HCT116 (cell line): Measurements from ENCODE around the gene FPR1. TPM values are rescaled to one million over a fixed set of nuclear protein-coding genes. Genes with fewer than 3 reads are reported as not detected.

Source experiments
- ATAC-seq: fragments of 200-7000 bp; cut with Tn5 transposase; 2 replicates; pipeline ENCODE4 v1.9.1; 2020; ENCODE audit warnings: mild to moderate bottlenecking, moderate library complexity
- BruUV-seq: library from RNA; stranded (reverse); fragments of 400-500 nt; replicated peaks from 2 replicates; lab custom pipeline; 2021; lab: Mats Ljungman, UMichigan
- CTCF ChIA-PET: fragments of 300-600 bp; sonication (Branson Sonifier 250); formaldehyde crosslinking; loops from one replicate; lab custom pipeline; 2021; ENCODE audit warnings: antibody characterized with exemption; lab: Charles Lee
- POLR2A ChIA-PET: fragments of 300-600, 350-600 bp; sonication (Branson Sonifier 250); formaldehyde crosslinking; loops from one replicate; lab custom pipeline; 2021; ENCODE audit warnings: antibody characterized with exemption; lab: Charles Lee
- RAD21 ChIA-PET, 2 experiments: fragments of 300-600 bp; sonication (Branson Sonifier 250); formaldehyde crosslinking; loops; one replicate each; lab custom pipeline; 2023; ENCODE audit warnings: low total read pairs in 2 of 2; ENCODE audit not compliant: uncharacterized antibody in 2 of 2, unreplicated experiment in 2 of 2, low non-redundant PET in 1 of 2; lab: Charles Lee
- DNase-seq: peaks from one replicate; pipeline ENCODE4 v3.0.0-alpha.2; 2010; ENCODE audit warnings: low read depth, low spot score
- H2AFZ ChIP-seq: fragments of 200-600 bp; shearing (Covaris generic), sonication (generic); 2 replicates; pipeline ENCODE4 v1.6.1; 2017; ENCODE audit warnings: low read depth, mixed run types, mixed read lengths, antibody characterized with exemption, low read length; ENCODE audit not compliant: poor library complexity, severe bottlenecking
- H3K27ac ChIP-seq: 2 replicates; pipeline ENCODE4 v1.5.1; 2012; ENCODE audit warnings: low read depth, low read length
- H3K27me3 ChIP-seq: fragments of 200-600 bp; sonication (generic); 2 replicates; pipeline ENCODE4 v1.6.1; 2016; ENCODE audit warnings: mixed run types, low read length, mixed read lengths; ENCODE audit not compliant: insufficient read depth
- H3K36me3 ChIP-seq, 2 experiments: fragments of 200-500 bp in 1 of 2; fragments of 200-600 bp in 1 of 2; sonication (Bioruptor generic) in 1 of 2; sonication (generic) in 1 of 2; 2 replicates each; pipeline versions ENCODE4 v1.5.1 to v1.6.1; 2014 to 2016; ENCODE audit warnings: low read length in 2 of 2, inconsistent platforms in 1 of 2, mixed read lengths in 1 of 2, mixed run types in 1 of 2; ENCODE audit not compliant: insufficient read depth in 2 of 2, control insufficient read depth in 1 of 2
- H3K4me1 ChIP-seq, 2 experiments: fragments of 200-600 bp in 1 of 2; sonication (generic) in 1 of 2; 2 replicates each; pipeline versions ENCODE4 v1.5.1 to v1.6.1; 2012 to 2017; ENCODE audit warnings: low read length in 2 of 2, inconsistent platforms in 1 of 2, mild to moderate bottlenecking in 1 of 2, mixed read lengths in 1 of 2, mixed run types in 1 of 2, moderate library complexity in 1 of 2; ENCODE audit not compliant: insufficient read depth in 2 of 2, control insufficient read depth in 1 of 2
- H3K4me2 ChIP-seq: fragments of 200-600 bp; sonication (generic); 2 replicates; pipeline ENCODE4 v1.6.1; 2017; ENCODE audit warnings: mixed run types, low read length, mixed read lengths
- H3K4me3 ChIP-seq, 2 experiments: fragments of 200-600 bp in 1 of 2; sonication (generic) in 1 of 2; replicated peaks in 1 of 2; 2 replicates each; pipeline ENCODE4 v1.5.1; 2011 to 2016; ENCODE audit warnings: low read length in 2 of 2, control low read depth in 1 of 2, low read depth in 1 of 2, mild to moderate bottlenecking in 1 of 2, mixed read lengths in 1 of 2, mixed run types in 1 of 2
- H3K79me2 ChIP-seq: fragments of 200-600 bp; sonication (generic); 2 replicates; pipeline ENCODE4 v1.6.1; 2017; ENCODE audit warnings: mild to moderate bottlenecking, mixed run types, low read length, moderate library complexity, mixed read lengths; ENCODE audit not compliant: insufficient read depth
- H3K9ac ChIP-seq: fragments of 200-600 bp; sonication (generic); 2 replicates; pipeline ENCODE4 v1.6.1; 2016; ENCODE audit warnings: low read length, mixed read lengths
- H3K9me2 ChIP-seq: fragments of 200-600 bp; sonication (generic), shearing (Covaris generic); 2 replicates; pipeline ENCODE4 v1.6.1; 2017; ENCODE audit warnings: mixed run types, mild to moderate bottlenecking, moderate library complexity; ENCODE audit not compliant: insufficient read depth
- H3K9me3 ChIP-seq, 2 experiments: fragments of 200-500 bp in 1 of 2; fragments of 200-600 bp in 1 of 2; sonication (Bioruptor generic) in 1 of 2; sonication (generic) in 1 of 2; 2 replicates each; pipeline ENCODE4 v1.6.1; 2014 to 2017; ENCODE audit warnings: low read length in 2 of 2, mixed read lengths in 2 of 2, inconsistent platforms in 1 of 2, low read depth in 1 of 2, mild to moderate bottlenecking in 1 of 2, mixed run types in 1 of 2, moderate library complexity in 1 of 2; ENCODE audit not compliant: control insufficient read depth in 1 of 2, insufficient read depth in 1 of 2
- H4K20me1 ChIP-seq: fragments of 200-600 bp; sonication (generic), shearing (Covaris generic); 2 replicates; pipeline ENCODE4 v1.6.1; 2017; ENCODE audit warnings: mixed run types, mild to moderate bottlenecking, moderate library complexity; ENCODE audit not compliant: insufficient read depth
- CBX3 ChIP-seq: IDR thresholded peaks from 2 replicates; pipeline ENCODE4 v1.6.1; 2012; ENCODE audit warnings: low read depth
- SIN3A ChIP-seq: IDR thresholded peaks from 2 replicates; pipeline ENCODE4 v1.6.1; 2012; ENCODE audit warnings: low read depth
- SRF ChIP-seq: IDR thresholded peaks from 2 replicates; pipeline ENCODE4 v1.6.1; 2012; ENCODE audit warnings: low read depth
- intact Hi-C: fragments of 100-400 bp; cut with micrococcal nuclease; formaldehyde crosslinking; loops from 2 replicates; pipeline ENCODE4 v1.10.0; 2022
- total RNA-seq: library from RNA; stranded (reverse); gene quantifications from one replicate; pipeline ENCODE4 v1.2.1, GENCODE V29; 2021; ENCODE audit not compliant: unreplicated experiment
- TF ChIP-seq, protein P1 (sequence below), 3 experiments: fragments of 200-600 bp in 1 of 3; sonication (generic) in 1 of 3; IDR thresholded peaks in 2 of 3; conservative IDR thresholded peaks in 1 of 3; 2 replicates each; pipeline ENCODE4 v1.5.1; 2012 to 2017; ENCODE audit warnings: low read depth in 2 of 3, low read length in 2 of 3, antibody characterized with exemption in 1 of 3, borderline replicate concordance in 1 of 3, control low read depth in 1 of 3, mild to moderate bottlenecking in 1 of 3, mixed read lengths in 1 of 3, mixed run types in 1 of 3, moderate library complexity in 1 of 3; ENCODE audit not compliant: insufficient read depth in 1 of 3

FPR1 gene
- total RNA-seq, 1 experiment from 2014 or later, result not detected

DNA sequence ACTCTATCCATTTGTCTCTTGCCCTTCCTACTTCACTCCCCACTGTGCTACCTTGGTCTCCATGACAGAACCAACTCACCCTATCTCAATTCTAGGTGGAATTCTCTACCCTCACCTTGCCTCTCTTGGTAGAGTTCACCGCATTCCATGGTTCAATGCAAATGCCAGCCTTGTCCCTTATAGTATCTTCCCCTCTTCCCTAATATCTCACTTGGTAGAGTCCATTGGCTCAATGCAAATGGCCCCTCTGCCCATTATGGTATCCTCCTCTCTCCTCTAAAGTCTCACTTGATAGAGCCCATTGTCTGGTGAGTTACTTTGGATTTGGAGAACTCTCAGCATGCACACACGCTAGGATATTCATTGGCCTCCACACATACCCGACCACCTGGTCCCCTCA is 35.8 kb downstream of the FPR1 start:
- ChIA-PET RAD21 (no interaction called here), CTCF (no interaction called here), POLR2A (no interaction called here)
- H3K4me1 ChIP-seq, result no peaks in the 10 kb centered on the region
- no peak overlapping the region for H3K4me2 ChIP-seq
- H3K9ac ChIP-seq, result no peak overlapping the region
- no peaks in the 10 kb centered on the region for H3K79me2 ChIP-seq
- H3K9me3 ChIP-seq, result no peaks in the 10 kb centered on the region
- intact Hi-C loops, result no loop called here
- DNase-seq (no peak), ATAC-seq (no peak)
- H3K9me2 ChIP-seq, result no peaks in the 10 kb centered on the region
- no peak overlapping the region for H3K27ac ChIP-seq
- no peak overlapping the region for H2AFZ ChIP-seq
- H3K4me3 ChIP-seq, result no peak overlapping the region
- H4K20me1 ChIP-seq, result no peaks in the 10 kb centered on the region
- TF ChIP-seq CBX3, result no peak
- BruUV-seq, result no TSS peak
- no peaks in the 10 kb centered on the region for H3K36me3 ChIP-seq
- H3K27me3 ChIP-seq, result no peaks in the 10 kb centered on the region

GRCh38 chr19:51714848-51715247 is 36.8 kb downstream of the FPR1 start:
- Histone ChIP-seq H3K27me3 (no peaks in the 10 kb centered on the region), H3K27ac (no peak overlapping the region), H4K20me1 (no peaks in the 10 kb centered on the region), H2AFZ (no peak overlapping the region), H3K9me2 (no peaks in the 10 kb centered on the region)
- TF ChIP-seq SIN3A (no peak), SRF (no peak)
- TF ChIP-seq, protein P1, sequence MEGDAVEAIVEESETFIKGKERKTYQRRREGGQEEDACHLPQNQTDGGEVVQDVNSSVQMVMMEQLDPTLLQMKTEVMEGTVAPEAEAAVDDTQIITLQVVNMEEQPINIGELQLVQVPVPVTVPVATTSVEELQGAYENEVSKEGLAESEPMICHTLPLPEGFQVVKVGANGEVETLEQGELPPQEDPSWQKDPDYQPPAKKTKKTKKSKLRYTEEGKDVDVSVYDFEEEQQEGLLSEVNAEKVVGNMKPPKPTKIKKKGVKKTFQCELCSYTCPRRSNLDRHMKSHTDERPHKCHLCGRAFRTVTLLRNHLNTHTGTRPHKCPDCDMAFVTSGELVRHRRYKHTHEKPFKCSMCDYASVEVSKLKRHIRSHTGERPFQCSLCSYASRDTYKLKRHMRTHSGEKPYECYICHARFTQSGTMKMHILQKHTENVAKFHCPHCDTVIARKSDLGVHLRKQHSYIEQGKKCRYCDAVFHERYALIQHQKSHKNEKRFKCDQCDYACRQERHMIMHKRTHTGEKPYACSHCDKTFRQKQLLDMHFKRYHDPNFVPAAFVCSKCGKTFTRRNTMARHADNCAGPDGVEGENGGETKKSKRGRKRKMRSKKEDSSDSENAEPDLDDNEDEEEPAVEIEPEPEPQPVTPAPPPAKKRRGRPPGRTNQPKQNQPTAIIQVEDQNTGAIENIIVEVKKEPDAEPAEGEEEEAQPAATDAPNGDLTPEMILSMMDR (IDR thresholded peaks at IDR 0.05 in 2 of 3, conservative IDR thresholded peaks at IDR 0.05 in 1 of 3; ENCODE audit: borderline replicate concordance in 1 of 3, insufficient read depth in 1 of 3, low read depth in 2 of 3, low read length in 2 of 3), result no peak
- TF ChIP-seq, all 23 proteins: peak for 0
- ChIA-PET POLR2A (no interaction called here), RAD21 (no interaction called here), CTCF (no interaction called here)
- no peak for DNase-seq
- Histone ChIP-seq H3K36me3 (no peaks in the 10 kb centered on the region), H3K4me3 (no peak overlapping the region), H3K4me2 (no peak overlapping the region), H3K4me1 (no peaks in the 10 kb centered on the region), H3K9ac (no peak overlapping the region), H3K9me3 (no peaks in the 10 kb centered on the region), H3K79me2 (no peaks in the 10 kb centered on the region)
- BruUV-seq, result no TSS peak
- intact Hi-C loops, result no loop called here
- no peak for ATAC-seq
